Kidney epithelial cell (primary cell): Measurements from ENCODE around the gene GBGT1. TPM values are rescaled to one million over a fixed set of nuclear protein-coding genes. Genes with fewer than 3 reads are reported as not detected.

Experiments used
- DNase-seq: peaks from one replicate; pipeline ENCODE4 v3.0.0-alpha.2; 2010; ENCODE audit warnings: low read depth
- H3K27me3 ChIP-seq: 2 replicates; pipeline ENCODE4 v1.6.0; 2011; ENCODE audit warnings: low read length; ENCODE audit not compliant: control insufficient read depth, insufficient read depth
- H3K36me3 ChIP-seq: 2 replicates; pipeline ENCODE4 v1.5.1; 2011; ENCODE audit warnings: low read length; ENCODE audit not compliant: control insufficient read depth, insufficient read depth
- H3K4me3 ChIP-seq: 2 replicates; pipeline ENCODE4 v1.5.1; 2011; ENCODE audit warnings: low read depth, mild to moderate bottlenecking, control low read depth, low read length
- total RNA-seq: library from RNA; depleted of rRNA; stranded (reverse); fragments of >200 nt; gene quantifications from 2 replicates; pipeline ENCODE4 v1.2.3, GENCODE V29; 2015
- TF ChIP-seq, protein P1 (sequence below): IDR thresholded peaks from 2 replicates; pipeline ENCODE4 v1.5.1; 2011; ENCODE audit warnings: mild to moderate bottlenecking, moderate library complexity, low read length, control low read depth, inconsistent platforms; ENCODE audit not compliant: insufficient read depth, poor library complexity, severe bottlenecking

The GBGT1 gene
- total RNA-seq, 1 donor from 2014 or later, result 12.4 TPM

DNA sequence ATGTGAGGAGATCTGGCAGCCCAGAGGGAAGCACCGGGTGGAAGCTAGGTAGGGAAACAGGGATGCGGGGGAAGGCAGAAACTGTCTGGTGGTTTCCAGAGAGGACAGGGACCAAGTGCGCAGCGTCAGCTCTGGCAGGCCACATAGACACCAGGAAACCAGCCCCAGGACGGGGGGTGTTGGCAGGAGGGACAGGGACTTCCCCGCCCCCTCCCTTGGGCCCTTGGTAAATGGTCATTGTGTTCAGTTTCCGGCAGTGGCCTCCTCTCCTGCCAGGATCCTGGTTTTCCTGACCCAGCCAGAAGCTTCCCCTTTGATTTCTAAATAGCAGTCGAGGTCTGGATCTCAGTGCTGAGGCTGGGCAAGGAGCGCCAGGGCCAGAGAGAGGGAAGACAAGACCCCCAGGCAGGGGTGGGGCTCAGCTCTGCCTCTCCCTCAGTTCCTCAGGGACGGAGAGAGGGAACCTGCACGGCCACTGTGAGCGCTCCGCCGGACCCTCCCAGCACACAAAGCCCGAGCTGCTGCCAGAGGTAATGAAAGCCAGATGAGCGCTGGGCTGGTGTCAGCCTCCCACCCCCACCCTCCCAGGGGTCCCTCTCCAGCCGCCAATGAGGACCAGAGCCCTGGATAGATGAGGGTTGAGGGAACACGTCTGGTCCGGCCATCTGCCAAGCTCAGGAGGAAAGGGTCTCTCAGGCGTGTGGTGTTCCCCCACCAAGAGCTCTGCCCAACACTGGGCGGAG, 44.4 kb downstream of the GBGT1 start:
- Histone ChIP-seq H3K27me3 (no peaks in the 10 kb centered on the region), H3K4me3 (no peak overlapping the region), H3K36me3 (peaks cover 1% of the 10 kb centered on the region)
- TF ChIP-seq, protein P1, sequence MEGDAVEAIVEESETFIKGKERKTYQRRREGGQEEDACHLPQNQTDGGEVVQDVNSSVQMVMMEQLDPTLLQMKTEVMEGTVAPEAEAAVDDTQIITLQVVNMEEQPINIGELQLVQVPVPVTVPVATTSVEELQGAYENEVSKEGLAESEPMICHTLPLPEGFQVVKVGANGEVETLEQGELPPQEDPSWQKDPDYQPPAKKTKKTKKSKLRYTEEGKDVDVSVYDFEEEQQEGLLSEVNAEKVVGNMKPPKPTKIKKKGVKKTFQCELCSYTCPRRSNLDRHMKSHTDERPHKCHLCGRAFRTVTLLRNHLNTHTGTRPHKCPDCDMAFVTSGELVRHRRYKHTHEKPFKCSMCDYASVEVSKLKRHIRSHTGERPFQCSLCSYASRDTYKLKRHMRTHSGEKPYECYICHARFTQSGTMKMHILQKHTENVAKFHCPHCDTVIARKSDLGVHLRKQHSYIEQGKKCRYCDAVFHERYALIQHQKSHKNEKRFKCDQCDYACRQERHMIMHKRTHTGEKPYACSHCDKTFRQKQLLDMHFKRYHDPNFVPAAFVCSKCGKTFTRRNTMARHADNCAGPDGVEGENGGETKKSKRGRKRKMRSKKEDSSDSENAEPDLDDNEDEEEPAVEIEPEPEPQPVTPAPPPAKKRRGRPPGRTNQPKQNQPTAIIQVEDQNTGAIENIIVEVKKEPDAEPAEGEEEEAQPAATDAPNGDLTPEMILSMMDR, result no peak
- no peak for DNase-seq

DNA sequence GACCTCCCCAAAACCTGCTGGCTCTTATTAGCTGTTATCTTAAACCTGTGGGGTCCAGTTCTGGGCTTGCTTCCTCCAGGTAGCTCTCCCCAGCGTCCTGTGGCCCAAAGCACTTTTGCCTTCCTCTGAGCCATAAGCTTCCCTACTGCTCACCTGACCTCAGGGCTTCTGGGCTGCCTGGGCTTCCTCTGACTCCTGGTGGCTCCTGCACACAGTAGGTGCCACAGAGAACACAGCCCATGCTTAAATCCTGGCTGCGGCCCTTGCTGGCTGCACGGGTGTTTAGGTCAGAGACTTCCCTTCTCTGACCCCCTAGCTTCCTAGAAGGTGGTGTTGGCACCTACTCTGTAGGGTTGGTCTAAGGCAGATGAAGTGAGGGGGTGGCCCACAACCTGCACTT, 45.1 kb downstream of the GBGT1 start:
- TF ChIP-seq, protein P1, result no peak
- DNase-seq, result no peak
- no peaks in the 10 kb centered on the region for H3K27me3 ChIP-seq
- no peak overlapping the region for H3K4me3 ChIP-seq
- peaks cover 1% of the 10 kb centered on the region for H3K36me3 ChIP-seq

DNA sequence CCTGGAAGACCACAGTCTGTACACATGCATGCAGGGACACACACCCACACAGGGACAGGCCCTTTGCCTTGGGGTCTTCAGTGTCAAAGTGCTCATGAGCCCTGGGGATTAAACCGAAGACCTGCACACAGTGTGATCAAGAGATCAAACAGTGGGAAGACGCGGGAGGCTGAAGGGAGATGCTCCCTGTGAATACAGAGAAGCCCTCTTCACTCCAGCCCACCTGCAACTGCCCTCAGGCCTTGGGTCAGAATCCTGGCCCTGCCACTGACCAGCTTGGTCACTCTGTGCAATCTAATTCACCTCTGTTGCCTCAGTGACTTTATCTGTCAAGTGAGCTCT, 45.6 kb downstream of the GBGT1 start:
- Histone ChIP-seq H3K36me3 (peaks cover 1% of the 10 kb centered on the region), H3K4me3 (no peak overlapping the region), H3K27me3 (no peaks in the 10 kb centered on the region)
- TF ChIP-seq, protein P1, result no peak
- DNase-seq, result no peak

- DNase-seq, result no peak
- no peaks in the 10 kb centered on the region for H3K27me3 ChIP-seq
- TF ChIP-seq, protein P1, result no peak
- H3K4me3 ChIP-seq, result no peak overlapping the region
- H3K36me3 ChIP-seq, result peaks cover 1% of the 10 kb centered on the region
These were observed 46.2 kb downstream of the GBGT1 start for GRCh38 chr9:133117271-133118178.

DNA sequence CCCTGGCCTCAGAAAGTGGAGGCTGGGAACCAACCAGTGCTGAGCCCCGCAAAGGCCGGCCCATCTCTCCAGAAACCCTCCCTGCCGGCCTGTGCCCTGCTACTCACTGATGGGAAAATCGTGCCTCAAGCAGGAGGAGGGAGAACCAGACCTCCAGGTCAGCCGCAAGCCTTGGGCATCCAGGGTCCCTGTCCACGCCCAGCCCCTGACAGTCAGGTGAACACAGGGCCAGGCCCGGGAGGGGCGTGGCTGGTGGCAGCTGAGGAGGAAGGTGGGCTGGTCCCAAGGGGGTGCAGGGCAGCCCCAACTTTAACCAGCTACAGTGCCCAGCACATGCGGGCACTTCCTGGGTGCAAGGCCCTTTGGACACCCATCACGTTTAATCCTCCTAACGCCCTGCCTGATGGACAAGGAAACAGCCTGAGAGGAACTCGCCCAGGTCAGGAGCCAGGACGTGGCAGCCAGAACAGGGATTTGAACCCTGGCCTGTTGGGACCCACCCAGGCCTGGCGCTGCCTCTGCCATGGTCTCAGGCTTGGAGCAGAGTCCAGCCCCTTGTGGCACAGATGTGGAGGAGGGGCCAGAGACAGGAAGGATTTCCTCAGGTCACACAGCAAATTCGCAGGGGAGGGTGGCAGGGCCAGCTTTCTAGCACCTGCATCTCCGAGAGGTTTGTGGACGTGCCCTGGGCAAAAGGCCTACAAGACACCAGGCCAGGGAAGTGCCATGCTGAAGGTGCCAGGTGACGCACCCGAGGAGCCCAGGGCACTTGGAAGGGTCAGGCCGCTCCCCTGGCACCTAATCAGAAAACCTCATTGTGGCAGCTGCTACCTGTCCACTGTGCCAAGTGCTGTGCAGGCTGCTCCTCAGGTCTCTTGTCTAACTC, 47.1 kb downstream of the GBGT1 start:
- H3K27me3 ChIP-seq, result no peaks in the 10 kb centered on the region
- H3K4me3 ChIP-seq, result no peak overlapping the region
- H3K36me3 ChIP-seq, result peaks cover 1% of the 10 kb centered on the region
- TF ChIP-seq, protein P1, result no peak
- DNase-seq, result no peak
